NCI-H2171 treated with DMSO at 0.1 percent for 48 hours (cell line): ENCODE measurements around the gene RBM14.
"Not testable (repeated sequence)": the region's sequence is repeated elsewhere in the genome, so short reads cannot be mapped to it uniquely, and the experiment has no call there.

Experiments used
- DNase-seq: peaks from one replicate; lab custom pipeline; 2025; lab: John Stamatoyannopoulos, UW

The RBM14 gene, protein sequence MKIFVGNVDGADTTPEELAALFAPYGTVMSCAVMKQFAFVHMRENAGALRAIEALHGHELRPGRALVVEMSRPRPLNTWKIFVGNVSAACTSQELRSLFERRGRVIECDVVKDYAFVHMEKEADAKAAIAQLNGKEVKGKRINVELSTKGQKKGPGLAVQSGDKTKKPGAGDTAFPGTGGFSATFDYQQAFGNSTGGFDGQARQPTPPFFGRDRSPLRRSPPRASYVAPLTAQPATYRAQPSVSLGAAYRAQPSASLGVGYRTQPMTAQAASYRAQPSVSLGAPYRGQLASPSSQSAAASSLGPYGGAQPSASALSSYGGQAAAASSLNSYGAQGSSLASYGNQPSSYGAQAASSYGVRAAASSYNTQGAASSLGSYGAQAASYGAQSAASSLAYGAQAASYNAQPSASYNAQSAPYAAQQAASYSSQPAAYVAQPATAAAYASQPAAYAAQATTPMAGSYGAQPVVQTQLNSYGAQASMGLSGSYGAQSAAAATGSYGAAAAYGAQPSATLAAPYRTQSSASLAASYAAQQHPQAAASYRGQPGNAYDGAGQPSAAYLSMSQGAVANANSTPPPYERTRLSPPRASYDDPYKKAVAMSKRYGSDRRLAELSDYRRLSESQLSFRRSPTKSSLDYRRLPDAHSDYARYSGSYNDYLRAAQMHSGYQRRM

GRCh38 chr11:66616379-66617154, at the start of gene RBM14:
Gene RBM14 (plus strand): TSS chr11:66616630. CDS start chr11:66616721, 91 bp downstream.
- DNase-seq = peak; percentile 99

- no peak for DNase-seq
These were observed 48.7 kb upstream of the RBM14 start for GRCh38 chr11:66567787-66568123.

GRCh38 chr11:66568124-66568916, 48.1 kb upstream of the RBM14 start, which contains the start of gene CTSF:
Gene CTSF (minus strand): TSS chr11:66568606. CDS start chr11:66568486, 120 bp downstream.
- peak; percentile 72 for DNase-seq

GRCh38 chr11:66569076-66569475, 47.4 kb upstream of the RBM14 start:
- DNase-seq = no peak

GRCh38 chr11:66570079-66570849, 46.2 kb upstream of the RBM14 start:
- DNase-seq = no peak

DNA sequence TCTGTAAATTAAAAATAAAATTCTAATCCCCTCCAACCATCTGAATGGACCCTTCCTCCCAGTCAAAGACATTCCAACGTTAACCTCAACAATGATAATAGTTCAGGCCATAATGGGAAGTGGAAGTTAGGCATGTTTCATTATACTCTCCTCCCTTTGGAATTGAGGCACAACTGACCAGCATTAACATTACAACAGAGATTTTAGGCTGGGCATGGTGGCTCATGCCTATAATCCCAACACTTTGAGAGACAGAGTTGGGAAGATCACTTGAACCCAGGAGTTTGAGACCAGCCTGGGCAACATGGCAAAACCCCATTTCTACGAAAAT, 45.6 kb upstream of the RBM14 start:
- DNase-seq = no peak

GRCh38 chr11:66579017-66579606, 37.3 kb upstream of the RBM14 start:
- DNase-seq = no peak

DNA sequence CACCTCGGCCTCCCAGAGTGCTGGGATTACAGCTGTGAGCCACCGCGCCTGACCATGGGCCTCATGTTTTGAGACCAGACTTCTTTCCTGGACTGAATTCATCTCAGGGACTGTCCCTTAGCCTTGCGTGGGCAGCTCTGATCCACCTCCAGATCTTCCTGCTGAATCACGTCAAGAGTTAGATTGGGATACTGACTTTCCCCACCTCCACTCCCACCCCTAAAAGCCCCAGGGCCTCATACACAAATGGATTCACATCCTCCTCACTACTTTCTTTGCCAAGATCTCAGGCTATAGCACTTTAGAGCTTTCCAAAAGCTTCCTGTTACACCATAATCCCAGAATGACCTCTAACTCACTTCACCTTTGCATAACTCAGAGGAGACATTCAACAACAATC, 35.6 kb upstream of the RBM14 start:
- no peak for DNase-seq

- no peak for DNase-seq
These were observed 35.2 kb upstream of the RBM14 start for GRCh38 chr11:66581261-66581660.

DNA sequence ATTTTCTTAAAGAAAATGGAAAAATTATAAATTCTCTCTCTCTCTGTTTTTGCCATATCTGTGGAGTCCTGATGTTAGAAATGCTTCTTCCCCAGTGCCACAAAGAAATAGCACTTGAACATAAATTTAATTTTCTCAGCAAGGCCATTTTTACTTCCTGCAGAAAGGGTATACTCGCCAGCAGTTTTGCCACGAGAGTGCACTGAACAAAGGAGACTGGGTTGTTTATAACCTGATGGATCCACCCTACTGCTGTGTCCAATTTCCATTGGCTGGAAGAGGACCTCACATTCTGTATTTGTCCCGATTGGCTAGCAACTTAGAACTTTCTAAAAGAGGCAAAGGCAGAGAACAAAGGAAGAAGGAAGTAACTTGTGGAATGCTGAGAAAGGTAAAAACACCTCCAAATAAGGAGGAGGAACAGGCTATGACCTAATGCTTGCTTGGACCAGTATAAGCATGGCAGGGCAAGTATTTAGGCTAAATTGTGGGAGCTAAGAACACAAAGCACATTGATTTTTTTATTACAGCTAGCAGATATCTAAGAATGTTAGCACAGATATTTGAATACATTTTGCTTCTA, 33.8 kb upstream of the RBM14 start:
- DNase-seq = not testable (repeated sequence)

DNA sequence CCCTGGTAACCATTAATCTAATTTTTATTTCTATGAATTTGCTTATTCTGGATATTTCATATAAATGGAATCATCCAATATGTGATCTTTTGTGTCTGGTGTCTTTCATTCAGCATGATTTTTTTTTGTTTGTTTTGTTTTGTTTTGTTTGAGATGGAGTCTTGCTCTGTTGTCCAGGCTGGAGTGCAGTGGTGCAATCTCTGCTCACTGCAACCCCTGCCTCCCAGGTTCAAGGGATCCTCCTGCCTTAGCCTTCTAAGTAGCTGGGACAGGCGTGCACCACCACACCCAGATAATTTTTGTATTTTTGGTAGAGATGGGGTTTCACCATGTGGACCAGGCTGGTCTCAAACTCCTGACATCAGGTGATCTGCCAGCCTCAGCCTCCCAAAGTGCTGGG, 31.0 kb upstream of the RBM14 start:
- not testable (repeated sequence) for DNase-seq

DNA sequence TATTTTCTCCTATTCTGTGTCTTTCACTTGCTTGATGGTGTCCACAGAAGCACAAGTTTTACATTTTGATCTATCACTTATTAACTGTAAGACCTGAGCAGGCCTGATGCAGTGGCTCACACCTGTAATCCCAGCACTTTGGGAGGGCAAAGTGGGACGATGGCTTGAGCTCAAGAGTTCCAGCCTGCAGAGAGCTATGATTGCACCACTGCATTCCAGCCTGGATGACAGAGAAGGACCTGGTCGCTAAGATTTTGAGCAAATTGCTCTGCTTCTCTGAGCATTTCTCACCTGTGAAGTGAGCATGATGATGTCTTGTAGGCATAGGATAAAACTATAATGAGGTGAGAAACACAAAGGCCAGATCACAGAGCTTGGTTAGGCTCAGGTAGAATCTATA, 30.3 kb upstream of the RBM14 start:
- no peak for DNase-seq

- DNase-seq = not testable (repeated sequence)
These were observed 27.1 kb upstream of the RBM14 start for GRCh38 chr11:66589315-66589714.

- no peak for DNase-seq
These were observed 26.3 kb upstream of the RBM14 start for GRCh38 chr11:66589996-66590675.

- DNase-seq = no peak
These were observed 25.3 kb upstream of the RBM14 start for GRCh38 chr11:66591175-66591574.

DNA sequence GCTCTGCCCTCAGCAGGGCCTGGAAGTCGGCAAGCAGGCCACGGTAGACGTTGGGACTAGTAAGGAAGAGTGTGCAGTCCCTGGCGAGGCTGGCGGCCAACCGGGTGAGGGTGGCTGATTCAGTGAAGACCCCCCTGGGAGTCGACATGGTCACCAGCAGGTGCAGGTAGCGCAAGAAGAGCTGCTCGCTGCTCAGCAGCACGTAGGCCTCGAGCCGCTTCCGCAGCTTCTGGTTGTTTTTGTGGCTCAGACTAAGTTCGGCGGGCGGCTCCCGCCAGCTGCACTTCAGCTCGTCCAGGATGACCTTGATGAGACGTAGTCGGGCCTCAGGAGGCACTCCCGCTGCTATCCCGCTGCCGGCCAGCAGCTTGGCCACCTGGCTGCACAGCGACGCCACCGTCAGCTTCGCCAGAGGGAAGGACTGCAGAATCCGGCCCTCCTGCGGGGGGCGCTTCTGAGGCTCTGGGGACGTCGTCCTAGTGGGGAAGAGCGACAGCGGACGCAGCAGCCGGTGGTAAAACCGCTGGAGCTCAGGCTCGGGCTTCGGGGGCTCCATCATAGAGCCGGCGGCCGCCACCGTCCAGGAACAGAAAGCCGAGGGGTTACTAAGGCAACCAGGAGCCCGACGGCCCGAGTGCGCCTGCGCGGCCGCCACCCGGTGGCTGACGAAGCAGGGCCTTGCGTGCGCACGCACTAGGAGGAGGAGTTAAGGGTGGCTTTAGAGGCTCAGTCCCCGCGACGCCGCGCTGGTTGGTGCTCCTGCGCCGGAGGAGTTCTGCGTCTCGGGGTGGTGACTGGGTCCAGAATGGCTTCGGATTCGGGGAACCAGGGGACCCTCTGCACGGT, 23.8 kb upstream of the RBM14 start, which contains the start of the genes CCDC87 and CCS:
Gene CCDC87 (minus strand): TSS at position 607 of the 846 bp plus-strand sequence. CDS start 48 bp downstream, at position 559.
Gene CCS (plus strand): TSS at position 729 of the 846 bp plus-strand sequence. CDS start 77 bp downstream, at position 806.
- DNase-seq = peak; percentile 95

- no peak for DNase-seq
These were observed 23.2 kb upstream of the RBM14 start for GRCh38 chr11:66593303-66593635.

DNA sequence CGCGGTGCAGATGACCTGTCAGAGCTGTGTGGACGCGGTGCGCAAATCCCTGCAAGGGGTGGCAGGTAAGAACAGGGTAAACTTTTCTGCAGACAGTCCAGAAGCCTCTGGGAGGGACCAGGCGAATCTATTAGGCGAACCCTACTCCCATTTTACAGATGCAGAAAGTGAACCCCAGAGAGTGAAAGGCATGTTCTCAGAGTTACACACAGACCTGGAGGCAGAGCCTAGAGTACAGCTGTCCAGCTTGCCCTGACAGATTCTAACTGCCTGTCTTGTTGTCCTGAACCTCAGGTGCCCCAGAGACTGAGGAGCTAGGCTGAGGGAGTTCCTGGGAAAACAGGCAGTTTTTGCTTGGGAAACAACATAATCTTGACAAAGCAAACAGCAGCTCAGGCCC, 22.8 kb upstream of the RBM14 start:
- DNase-seq = no peak
